GM23338 (cell line): ENCODE results near the gene IKZF3. TPM values are rescaled to one million over a fixed set of nuclear protein-coding genes. Genes with fewer than 3 reads are reported as not detected.

Experiments used
- ATAC-seq: fragments of 200-7000 bp; cut with Tn5 transposase; 3 replicates; pipeline ENCODE4 v1.9.1; 2020
- DNase-seq: peaks from one replicate; pipeline ENCODE4 v3.0.0-alpha.2; 2015; ENCODE audit warnings: low spot score
- H2AFZ ChIP-seq: fragments of 200-600 bp; sonication (generic); 2 replicates; pipeline ENCODE4 v1.8.0; 2016; ENCODE audit warnings: antibody characterized with exemption, mild to moderate bottlenecking, moderate library complexity
- H3F3A ChIP-seq: fragments of 200-600 bp; sonication (generic); replicated peaks from 2 replicates; pipeline ENCODE4 v1.8.0; 2017; ENCODE audit warnings: antibody characterized with exemption, mixed run types, low read depth
- H3K27ac ChIP-seq: fragments of 200-600 bp; sonication (generic); 2 replicates; pipeline ENCODE4 v1.6.1; 2016; ENCODE audit warnings: low read depth
- H3K27me3 ChIP-seq: fragments of 200-600 bp; sonication (generic); 2 replicates; pipeline ENCODE4 v1.8.0; 2016; ENCODE audit warnings: mild to moderate bottlenecking, mixed run types, moderate library complexity; ENCODE audit not compliant: insufficient read depth
- H3K36me3 ChIP-seq: fragments of 200-600 bp; sonication (generic); 2 replicates; pipeline ENCODE4 v1.8.0; 2016; ENCODE audit warnings: mild to moderate bottlenecking; ENCODE audit not compliant: insufficient read depth
- H3K4me1 ChIP-seq: fragments of 200-600 bp; sonication (generic); 2 replicates; pipeline ENCODE4 v1.8.0; 2016; ENCODE audit warnings: mild to moderate bottlenecking, moderate library complexity; ENCODE audit not compliant: insufficient read depth
- H3K4me2 ChIP-seq: fragments of 200-600 bp; sonication (generic); 2 replicates; pipeline ENCODE4 v1.7.1; 2017; ENCODE audit warnings: mixed run types
- H3K4me3 ChIP-seq: fragments of 200-600 bp; sonication (generic); 2 replicates; pipeline ENCODE4 v1.6.1; 2016; ENCODE audit warnings: mixed run types
- H3K79me2 ChIP-seq: fragments of 200-600 bp; sonication (generic); replicated peaks from 2 replicates; pipeline ENCODE4 v1.8.0; 2017; ENCODE audit warnings: mild to moderate bottlenecking; ENCODE audit not compliant: insufficient read depth
- H3K9me2 ChIP-seq: fragments of 200-600 bp; sonication (generic); 2 replicates; pipeline ENCODE4 v1.8.0; 2017; ENCODE audit not compliant: insufficient read depth
- H4K20me1 ChIP-seq: fragments of 200-600 bp; sonication (generic); replicated peaks from 2 replicates; pipeline ENCODE4 v1.8.0; 2017; ENCODE audit warnings: mild to moderate bottlenecking; ENCODE audit not compliant: insufficient read depth
- H3K27ac Mint-ChIP-seq: 2 replicates; pipeline ENCODE4 v1.8.0; 2020; ENCODE audit warnings: inconsistent platforms, mild to moderate bottlenecking, moderate library complexity, mixed read lengths
- H3K27me3 Mint-ChIP-seq: 3 replicates; pipeline ENCODE4 v1.8.0; 2022; ENCODE audit warnings: low read depth, mild to moderate bottlenecking, moderate library complexity, mixed read lengths, inconsistent platforms; ENCODE audit not compliant: insufficient read depth, poor library complexity
- H3K36me3 Mint-ChIP-seq: 3 replicates; pipeline ENCODE4 v1.8.0; 2021; ENCODE audit warnings: low read depth, mild to moderate bottlenecking, inconsistent platforms, moderate library complexity, mixed read lengths
- H3K4me1 Mint-ChIP-seq: 3 replicates; pipeline ENCODE4 v1.8.0; 2020; ENCODE audit warnings: mild to moderate bottlenecking, inconsistent platforms, mixed read lengths
- H3K4me3 Mint-ChIP-seq: 3 replicates; pipeline ENCODE4 v1.8.0; 2021; ENCODE audit warnings: moderate library complexity, mild to moderate bottlenecking, inconsistent platforms, mixed read lengths
- H3K9me3 Mint-ChIP-seq: 3 replicates; pipeline ENCODE4 v1.8.0; 2020; ENCODE audit warnings: moderate library complexity, mild to moderate bottlenecking, inconsistent platforms, mixed read lengths
- ETS1 ChIP-seq: IDR thresholded peaks from 2 replicates; pipeline ENCODE4 v1.6.1; 2016; ENCODE audit warnings: antibody characterized with exemption
- REST ChIP-seq: IDR thresholded peaks from one replicate; pipeline ENCODE4 v1.6.1; 2018; ENCODE audit warnings: antibody characterized with exemption; ENCODE audit not compliant: unreplicated experiment
- ZNF462 ChIP-seq: fragments of 250-450 bp; sonication (Bioruptor Pico); IDR thresholded peaks from 2 replicates; pipeline ENCODE4 v1.5.0; 2020; ENCODE audit warnings: mild to moderate bottlenecking, moderate library complexity
- polyA plus RNA-seq: library from polyadenylated mRNA; unstranded; fragments of >200 nt; fragmentation: Nextera tagmentation; extraction: Ambion mirVana; gene quantifications from 2 replicates; pipeline ENCODE4 v1.2.1, GENCODE V29; 2016
- total RNA-seq: library from RNA; depleted of rRNA; stranded (reverse); fragments of >200 nt; shearing (Covaris generic); gene quantifications from 2 replicates; pipeline ENCODE4 v1.2.3, GENCODE V29; 2014

IKZF3 gene
- total and polyA plus RNA-seq, 2 experiments from 2014 or later = 0.11 to 0.76 TPM

GRCh38 chr17:39828443-39828842 is 35.7 kb downstream of the IKZF3 start:
- Histone ChIP-seq H3K79me2 (no peaks in the 10 kb centered on the region), H3K36me3 (no peaks in the 10 kb centered on the region), H2AFZ (peak overlapping the region; percentile 43), H3K4me2 (no peak overlapping the region), H3K4me3 (no peak overlapping the region), H3K27ac (no peak overlapping the region), H3K4me1 (no peaks in the 10 kb centered on the region), H3F3A (no peaks in the 10 kb centered on the region), H4K20me1 (no peaks in the 10 kb centered on the region), H3K27me3 (no peaks in the 10 kb centered on the region), H3K9me2 (no peaks in the 10 kb centered on the region)
- TF ChIP-seq REST = no peak
- no peak for TF ChIP-seq ETS1
- TF ChIP-seq ZNF462 (CRISPR knock-in tag) = no peak
- Mint-ChIP-seq H3K9me3 (peaks cover 19% of the 10 kb centered on the region), H3K4me1 (no peaks in the 10 kb centered on the region), H3K27me3 (peaks cover 10% of the 10 kb centered on the region), H3K27ac (no peak overlapping the region), H3K36me3 (peaks cover 17% of the 10 kb centered on the region; the same call in 2 of the 3 replicates), H3K4me3 (no peak overlapping the region)
- DNase-seq = no peak
- ATAC-seq = no peak
